HepG2 (cell line): ENCODE data around the gene NEDD4L. TPM values are rescaled to one million over a fixed set of nuclear protein-coding genes. Genes with fewer than 3 reads are reported as not detected.

Experiments
- ASH2L ChIP-seq: fragments of 300-600, 200-600 bp; sonication (generic); IDR thresholded peaks from 2 replicates; pipeline ENCODE4 v1.7.0; 2017; ENCODE audit warnings: low read depth, mild to moderate bottlenecking, moderate library complexity, mixed read lengths, low read length; ENCODE audit not compliant: insufficient read length
- CREB1 ChIP-seq, 2 experiments: fragments of 450-650 bp in 1 of 2; IDR thresholded peaks; 2 replicates each; pipeline ENCODE4 v1.6.1; 2016 to 2017; ENCODE audit warnings: control low read depth in 1 of 2, mild to moderate bottlenecking in 1 of 2, missing compliant biosample characterization in 1 of 2, missing genetic modification characterization in 1 of 2
- DBP ChIP-seq: sonication (generic); formaldehyde crosslinking; IDR thresholded peaks from 2 replicates; pipeline ENCODE4 v1.4.0; 2020; ENCODE audit warnings: missing genetic modification reagents; ENCODE audit errors: not compliant biosample characterization
- DRAP1 ChIP-seq: IDR thresholded peaks from 2 replicates; pipeline ENCODE4 v1.6.1; 2016; ENCODE audit warnings: missing genetic modification reagents, missing compliant biosample characterization
- JUNB ChIP-seq: sonication (generic); formaldehyde crosslinking; IDR thresholded peaks from 2 replicates; pipeline ENCODE4 v1.8.0; 2022; ENCODE audit warnings: missing genetic modification reagents, mild to moderate bottlenecking, borderline replicate concordance
- LCORL ChIP-seq, 2 experiments: fragments of 450-650 bp in 1 of 2; sonication (generic) in 1 of 2; formaldehyde crosslinking in 1 of 2; IDR thresholded peaks; 2 replicates each; pipeline versions ENCODE4 v1.5.0 to v1.6.1; 2017 to 2020; ENCODE audit warnings: antibody characterized with exemption in 1 of 2, missing genetic modification reagents in 1 of 2
- NFE2L2 ChIP-seq: fragments of 150-350 bp; IDR thresholded peaks from 2 replicates; pipeline ENCODE4 v1.6.1; 2014; ENCODE audit warnings: low read length
- REXO4 ChIP-seq: sonication (generic); formaldehyde crosslinking; IDR thresholded peaks from 2 replicates; pipeline ENCODE4 v1.8.0; 2022; ENCODE audit warnings: missing genetic modification reagents, mild to moderate bottlenecking, borderline replicate concordance
- ZFP90 ChIP-seq: sonication (generic); formaldehyde crosslinking; IDR thresholded peaks from 2 replicates; pipeline ENCODE4 v1.8.0; 2022; ENCODE audit warnings: missing genetic modification reagents, mild to moderate bottlenecking, inconsistent platforms, borderline replicate concordance
- ZNF253 ChIP-seq: sonication (generic); formaldehyde crosslinking; IDR thresholded peaks from 2 replicates; pipeline ENCODE4 v1.8.0; 2022; ENCODE audit warnings: mild to moderate bottlenecking, missing genetic modification reagents, borderline replicate concordance
- ZNF552 ChIP-seq: sonication (generic); formaldehyde crosslinking; IDR thresholded peaks from 2 replicates; pipeline ENCODE4 v1.9.0; 2022; ENCODE audit warnings: missing genetic modification reagents, mild to moderate bottlenecking, borderline replicate concordance
- ZNF607 ChIP-seq: sonication (generic); formaldehyde crosslinking; IDR thresholded peaks from 2 replicates; pipeline ENCODE4 v1.5.1; 2020; ENCODE audit warnings: missing genetic modification reagents, mild to moderate bottlenecking, borderline replicate concordance
- polyA plus RNA-seq, 8 experiments: library from polyadenylated mRNA; depleted of rRNA in 3 of 8; stranded (reverse) in 7 of 8; unstranded in 1 of 8; fragments of >200 nt; fragmentation: Illumina TruSeq in 4 of 8; extraction: Trizol in 4 of 8; gene quantifications; 2 replicates each; pipeline versions ENCODE4 v1.2.1 to v1.2.3, GENCODE V29; 2011 to 2016; ENCODE audit warnings: low read depth in 4 of 8, missing spikeins in 1 of 8, mixed read lengths in 1 of 8; ENCODE audit not compliant: insufficient read depth in 1 of 8
- total RNA-seq, 5 experiments: library from RNA; depleted of rRNA; stranded (reverse); fragments of >200 nt; fragmentation: Illumina TruSeq; extraction: Trizol; gene quantifications; 2 replicates each; pipeline ENCODE4 v1.2.3, GENCODE V29; 2016; ENCODE audit warnings: low read depth in 1 of 5
- TF ChIP-seq, protein P1 (sequence below): sonication (generic); formaldehyde crosslinking; IDR thresholded peaks from 2 replicates; pipeline ENCODE4 v1.5.0; 2020; ENCODE audit warnings: missing genetic modification reagents, mild to moderate bottlenecking, borderline replicate concordance
- TF ChIP-seq, protein P2 (sequence below): sonication (generic); formaldehyde crosslinking; IDR thresholded peaks from 2 replicates; pipeline ENCODE4 v1.4.0; 2020; ENCODE audit warnings: mild to moderate bottlenecking, missing genetic modification reagents
- TF ChIP-seq, protein P3 (sequence below): sonication (generic); formaldehyde crosslinking; conservative IDR thresholded peaks from 2 replicates; pipeline ENCODE4 v1.4.0; 2020; ENCODE audit warnings: missing genetic modification reagents
- TF ChIP-seq, protein P4 (sequence below): sonication (generic); formaldehyde crosslinking; IDR thresholded peaks from 2 replicates; pipeline ENCODE4 v1.8.0; 2023; ENCODE audit warnings: mild to moderate bottlenecking, missing genetic modification reagents
- TF ChIP-seq, protein P5 (sequence below): sonication (generic); formaldehyde crosslinking; IDR thresholded peaks from 2 replicates; pipeline ENCODE4 v1.8.1; 2022; ENCODE audit warnings: low read depth, mild to moderate bottlenecking, missing genetic modification reagents

NEDD4L gene
- total and polyA plus RNA-seq, 2 of the 13 experiments (the other 11 are each of a cell fraction or from before 2014, with no cell fraction given), result 168 to 390 TPM

DNA sequence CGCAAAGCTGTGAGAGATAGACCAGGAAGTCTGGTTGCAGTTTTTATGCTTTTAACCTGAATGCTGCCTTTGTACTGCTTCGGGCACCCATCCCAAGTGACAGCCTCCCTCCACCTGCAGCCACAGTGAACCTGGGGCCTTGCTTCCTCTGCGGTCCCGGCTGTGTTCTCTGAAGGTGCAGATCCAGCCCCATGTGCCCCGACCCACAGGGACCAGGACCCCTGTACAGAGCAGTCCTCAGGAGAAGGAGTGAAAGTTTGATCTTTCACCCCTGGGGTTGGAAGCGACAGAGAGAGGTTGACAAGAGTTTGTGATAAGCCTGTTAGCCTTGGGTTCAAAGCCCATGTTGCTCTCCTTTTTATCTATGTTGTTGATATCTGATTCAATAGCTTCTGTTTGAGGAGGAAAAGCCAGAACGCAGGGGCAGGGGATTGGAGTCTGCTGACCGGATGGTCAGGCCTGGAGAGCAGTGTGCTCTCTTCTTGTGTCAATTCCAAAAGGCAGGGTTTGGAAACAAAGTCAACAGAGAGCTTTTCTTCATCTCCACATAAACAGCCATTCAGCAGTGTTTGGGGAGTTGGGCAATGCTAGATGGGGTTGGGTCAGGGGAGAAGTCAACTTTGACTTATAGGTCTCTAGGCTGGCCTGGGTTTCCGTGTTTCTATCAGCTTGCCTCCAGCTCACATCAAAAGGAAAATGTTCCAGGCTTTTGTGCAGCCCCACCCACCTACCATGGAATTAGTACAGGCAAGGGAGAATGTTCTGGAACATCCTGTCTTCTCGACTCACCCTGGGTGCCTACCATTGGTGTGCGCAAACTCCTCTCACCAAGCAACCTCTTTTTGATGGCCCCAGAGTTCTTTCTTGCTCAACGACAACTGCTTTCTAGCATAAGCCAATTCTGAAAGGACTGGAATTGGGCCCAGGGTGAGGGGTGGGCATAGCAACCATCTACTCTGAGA is 369.9 kb downstream of the NEDD4L start (continued):
- TF ChIP-seq DBP (no peak), ZNF253 (CRISPR knock-in tag) (0 out of 2 replicates have a peak, but pooled peaks have one; percentile 28), JUNB (CRISPR knock-in tag) (peak; percentile 90), ZNF552 (peak; percentile 42), DRAP1 (CRISPR knock-in tag) (peak; percentile 67), CREB1 (IDR thresholded peaks at IDR 0.05) (no peak), CREB1 (CRISPR knock-in tag; IDR thresholded peaks at IDR 0.05) (no peak), REXO4 (0 out of 2 replicates have a peak, but pooled peaks have one; percentile 48), NFE2L2 (no peak), ASH2L (peak; percentile 81), ZFP90 (peak; percentile 90), ZNF607 (peak; percentile 10), LCORL (IDR thresholded peaks at IDR 0.05) (peak; percentile 86), LCORL (CRISPR knock-in tag; IDR thresholded peaks at IDR 0.05) (peak; percentile 96)
- TF ChIP-seq, protein P1, sequence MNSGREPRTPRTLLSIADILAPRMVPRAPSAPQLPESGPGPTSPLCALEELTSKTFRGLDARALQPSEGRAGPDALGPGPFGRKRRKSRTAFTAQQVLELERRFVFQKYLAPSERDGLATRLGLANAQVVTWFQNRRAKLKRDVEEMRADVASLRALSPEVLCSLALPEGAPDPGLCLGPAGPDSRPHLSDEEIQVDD (CRISPR knock-in tag), result no peak
- TF ChIP-seq, protein P2, sequence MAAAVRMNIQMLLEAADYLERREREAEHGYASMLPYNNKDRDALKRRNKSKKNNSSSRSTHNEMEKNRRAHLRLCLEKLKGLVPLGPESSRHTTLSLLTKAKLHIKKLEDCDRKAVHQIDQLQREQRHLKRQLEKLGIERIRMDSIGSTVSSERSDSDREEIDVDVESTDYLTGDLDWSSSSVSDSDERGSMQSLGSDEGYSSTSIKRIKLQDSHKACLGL, result peak; percentile 10; the same call in 1 of the 2 replicates
- TF ChIP-seq, protein P3, sequence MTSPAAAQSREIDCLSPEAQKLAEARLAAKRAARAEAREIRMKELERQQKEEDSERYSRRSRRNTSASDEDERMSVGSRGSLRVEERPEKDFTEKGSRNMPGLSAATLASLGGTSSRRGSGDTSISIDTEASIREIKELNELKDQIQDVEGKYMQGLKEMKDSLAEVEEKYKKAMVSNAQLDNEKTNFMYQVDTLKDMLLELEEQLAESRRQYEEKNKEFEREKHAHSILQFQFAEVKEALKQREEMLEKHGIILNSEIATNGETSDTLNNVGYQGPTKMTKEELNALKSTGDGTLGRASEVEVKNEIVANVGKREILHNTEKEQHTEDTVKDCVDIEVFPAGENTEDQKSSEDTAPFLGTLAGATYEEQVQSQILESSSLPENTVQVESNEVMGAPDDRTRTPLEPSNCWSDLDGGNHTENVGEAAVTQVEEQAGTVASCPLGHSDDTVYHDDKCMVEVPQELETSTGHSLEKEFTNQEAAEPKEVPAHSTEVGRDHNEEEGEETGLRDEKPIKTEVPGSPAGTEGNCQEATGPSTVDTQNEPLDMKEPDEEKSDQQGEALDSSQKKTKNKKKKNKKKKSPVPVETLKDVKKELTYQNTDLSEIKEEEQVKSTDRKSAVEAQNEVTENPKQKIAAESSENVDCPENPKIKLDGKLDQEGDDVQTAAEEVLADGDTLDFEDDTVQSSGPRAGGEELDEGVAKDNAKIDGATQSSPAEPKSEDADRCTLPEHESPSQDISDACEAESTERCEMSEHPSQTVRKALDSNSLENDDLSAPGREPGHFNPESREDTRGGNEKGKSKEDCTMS, result 0 out of 2 replicates have a peak, but pooled peaks have one; percentile 50
- TF ChIP-seq, protein P4, sequence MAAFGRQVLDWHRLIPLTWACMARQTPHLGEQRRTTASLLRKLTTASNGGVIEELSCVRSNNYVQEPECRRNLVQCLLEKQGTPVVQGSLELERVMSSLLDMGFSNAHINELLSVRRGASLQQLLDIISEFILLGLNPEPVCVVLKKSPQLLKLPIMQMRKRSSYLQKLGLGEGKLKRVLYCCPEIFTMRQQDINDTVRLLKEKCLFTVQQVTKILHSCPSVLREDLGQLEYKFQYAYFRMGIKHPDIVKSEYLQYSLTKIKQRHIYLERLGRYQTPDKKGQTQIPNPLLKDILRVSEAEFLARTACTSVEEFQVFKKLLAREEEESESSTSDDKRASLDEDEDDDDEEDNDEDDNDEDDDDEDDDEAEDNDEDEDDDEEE (CRISPR knock-in tag), result no peak
- TF ChIP-seq, protein P5, sequence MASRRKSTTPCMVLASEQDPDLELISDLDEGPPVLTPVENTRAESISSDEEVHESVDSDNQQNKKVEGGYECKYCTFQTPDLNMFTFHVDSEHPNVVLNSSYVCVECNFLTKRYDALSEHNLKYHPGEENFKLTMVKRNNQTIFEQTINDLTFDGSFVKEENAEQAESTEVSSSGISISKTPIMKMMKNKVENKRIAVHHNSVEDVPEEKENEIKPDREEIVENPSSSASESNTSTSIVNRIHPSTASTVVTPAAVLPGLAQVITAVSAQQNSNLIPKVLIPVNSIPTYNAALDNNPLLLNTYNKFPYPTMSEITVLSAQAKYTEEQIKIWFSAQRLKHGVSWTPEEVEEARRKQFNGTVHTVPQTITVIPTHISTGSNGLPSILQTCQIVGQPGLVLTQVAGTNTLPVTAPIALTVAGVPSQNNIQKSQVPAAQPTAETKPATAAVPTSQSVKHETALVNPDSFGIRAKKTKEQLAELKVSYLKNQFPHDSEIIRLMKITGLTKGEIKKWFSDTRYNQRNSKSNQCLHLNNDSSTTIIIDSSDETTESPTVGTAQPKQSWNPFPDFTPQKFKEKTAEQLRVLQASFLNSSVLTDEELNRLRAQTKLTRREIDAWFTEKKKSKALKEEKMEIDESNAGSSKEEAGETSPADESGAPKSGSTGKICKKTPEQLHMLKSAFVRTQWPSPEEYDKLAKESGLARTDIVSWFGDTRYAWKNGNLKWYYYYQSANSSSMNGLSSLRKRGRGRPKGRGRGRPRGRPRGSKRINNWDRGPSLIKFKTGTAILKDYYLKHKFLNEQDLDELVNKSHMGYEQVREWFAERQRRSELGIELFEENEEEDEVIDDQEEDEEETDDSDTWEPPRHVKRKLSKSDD, result peak; percentile 61
